Right atrium auricular region (tissue), 2 donors: Measurements from ENCODE around the gene FMNL3. TPM values are rescaled to one million over a fixed set of nuclear protein-coding genes. Genes with fewer than 3 reads are reported as not detected.
A peak's percentile ranks its signal among the peaks of the same experiment; 100 is the strongest.

ENCODE experiments used
- DNase-seq: peaks from one replicate; pipeline ENCODE4 v3.0.0-alpha.2; 2019; ENCODE audit warnings: low spot score
- H3K27ac ChIP-seq, 2 donors: fragments of 200-600 bp; sonication (generic); 1 replicate in 1 of 2; 2 replicates in 1 of 2; pipeline ENCODE4 v1.5.1; 2016 to 2019
- H3K27me3 ChIP-seq, 2 donors: fragments of 200-600 bp; sonication (generic); one replicate each; pipeline versions ENCODE4 v1.5.1 to v1.6.0; 2017 to 2019
- H3K36me3 ChIP-seq: fragments of 200-600 bp; sonication (generic); one replicate; pipeline ENCODE4 v1.5.1; 2016
- H3K4me1 ChIP-seq, 2 donors: fragments of 200-600 bp; sonication (generic); one replicate each; pipeline versions ENCODE4 v1.5.1 to v1.6.0; 2017 to 2019
- H3K4me3 ChIP-seq, 2 donors: fragments of 200-600 bp; sonication (generic); 1 replicate in 1 of 2; 2 replicates in 1 of 2; pipeline ENCODE4 v1.5.1; 2017 to 2019; ENCODE audit warnings: mild to moderate bottlenecking in 1 of 2, moderate library complexity in 1 of 2
- H3K9me3 ChIP-seq, 2 donors: fragments of 200-600 bp; sonication (generic); one replicate each; pipeline ENCODE4 v1.5.1; 2019
- CTCF ChIP-seq, 2 donors: fragments of 200-600 bp; sonication (generic); IDR thresholded peaks; one replicate each; pipeline ENCODE4 v1.5.1; 2019; ENCODE audit warnings: antibody characterized with exemption in 2 of 2
- total RNA-seq, 2 donors: library from RNA; depleted of rRNA; stranded (reverse); fragments of >200 nt; gene quantifications; one replicate each; pipeline ENCODE4 v1.1.0, GENCODE V29; 2016

FMNL3 gene
- total RNA-seq, 2 donors from 2014 or later, result 9.0 to 19.7 TPM

GRCh38 chr12:49662998-49663843, 44.0 kb downstream of the FMNL3 start:
- peak; percentile 83 for DNase-seq
- peaks cover 0 to 63% of the 10 kb centered on the region in 2 donors for H3K4me1 ChIP-seq
- H3K36me3 ChIP-seq, result peaks cover 7% of the 10 kb centered on the region
- no peak for TF ChIP-seq CTCF (IDR thresholded peaks at IDR 0.05)
- H3K27me3 ChIP-seq, result no peaks in the 10 kb centered on the region
- no peaks in the 10 kb centered on the region for H3K9me3 ChIP-seq
- no peak overlapping the region for H3K4me3 ChIP-seq
- peak overlapping the region; percentile 72 to 81 for H3K27ac ChIP-seq

DNA sequence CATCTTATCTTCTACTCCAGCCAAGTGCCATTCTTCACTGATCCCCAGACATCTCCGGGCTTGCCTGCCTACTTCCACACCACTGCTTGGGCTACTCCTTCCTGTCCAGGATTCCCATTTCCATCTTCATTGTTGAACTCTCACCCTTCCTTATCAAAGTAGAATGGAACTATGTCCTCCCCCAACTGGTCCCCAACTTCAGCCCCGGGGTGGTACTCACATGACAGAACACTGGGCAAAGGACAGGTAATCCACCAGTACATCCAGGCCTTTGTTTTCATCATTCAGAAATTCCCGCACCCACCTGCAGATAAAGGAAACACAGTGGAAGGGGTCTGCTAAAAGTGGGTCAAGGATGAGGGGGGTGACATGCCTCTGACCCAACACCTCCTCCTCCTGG, 45.5 kb downstream of the FMNL3 start:
- Histone ChIP-seq H3K9me3 (no peaks in the 10 kb centered on the region), H3K27me3 (no peaks in the 10 kb centered on the region), H3K36me3 (peaks cover 13% of the 10 kb centered on the region), H3K4me1 (peaks cover 0 to 74% of the 10 kb centered on the region in 2 donors), H3K27ac (peak overlapping the region in 1 of 2 donors; percentile 81), H3K4me3 (no peak overlapping the region)
- no peak for TF ChIP-seq CTCF (IDR thresholded peaks at IDR 0.05)
- no peak for DNase-seq

DNA sequence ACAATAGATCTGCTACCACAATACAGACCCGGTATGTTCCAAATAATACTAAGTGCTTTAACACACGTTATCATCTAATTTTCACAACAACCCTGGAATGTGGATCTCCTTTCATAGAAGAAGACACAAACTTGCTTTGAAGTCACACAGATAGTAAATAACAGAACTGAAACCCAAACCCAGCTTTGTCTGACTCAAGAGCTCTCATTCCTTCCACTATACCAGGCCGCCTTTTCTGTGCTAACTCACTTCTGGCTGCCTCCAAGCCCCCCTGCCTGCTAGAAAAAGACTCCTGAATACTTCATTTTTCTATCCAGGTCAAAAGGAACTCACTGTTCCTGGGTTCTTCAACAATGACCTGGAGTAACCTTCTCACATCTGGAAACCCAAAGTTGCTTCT, 46.0 kb downstream of the FMNL3 start:
- Histone ChIP-seq H3K4me3 (no peak overlapping the region), H3K36me3 (peaks cover 13% of the 10 kb centered on the region), H3K4me1 (peaks cover 0 to 79% of the 10 kb centered on the region in 2 donors), H3K27me3 (no peaks in the 10 kb centered on the region), H3K27ac (no peak overlapping the region), H3K9me3 (no peaks in the 10 kb centered on the region)
- no peak for DNase-seq
- TF ChIP-seq CTCF (IDR thresholded peaks at IDR 0.05), result no peak

- H3K9me3 ChIP-seq, result no peaks in the 10 kb centered on the region
- no peak overlapping the region for H3K4me3 ChIP-seq
- peaks cover 17% of the 10 kb centered on the region for H3K36me3 ChIP-seq
- peaks cover 0 to 77% of the 10 kb centered on the region in 2 donors for H3K4me1 ChIP-seq
- no peak for DNase-seq
- no peak overlapping the region for H3K27ac ChIP-seq
- TF ChIP-seq CTCF (IDR thresholded peaks at IDR 0.05), result no peak
- H3K27me3 ChIP-seq, result no peaks in the 10 kb centered on the region
Measured at GRCh38 chr12:49659753-49660152, 47.5 kb downstream of the FMNL3 start.

DNA sequence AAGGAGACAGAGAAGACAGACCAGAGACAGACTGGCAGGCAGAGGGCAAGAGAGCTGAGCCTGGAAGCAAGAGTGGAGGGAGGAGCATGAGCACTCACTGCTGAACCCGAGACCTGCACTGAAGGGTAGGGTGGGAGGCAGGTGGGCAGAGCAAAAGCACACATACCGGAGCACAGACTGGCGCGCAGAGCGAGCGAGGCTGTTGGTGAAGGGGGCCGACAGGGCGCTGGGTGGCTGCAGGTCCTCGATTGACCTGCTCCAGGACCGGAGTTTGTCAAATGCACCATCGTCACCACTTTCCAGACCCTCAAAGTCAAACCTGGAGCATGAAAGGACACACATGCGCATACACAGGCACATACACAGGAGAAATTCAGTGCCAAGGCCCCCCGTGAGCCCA, 48.9 kb downstream of the FMNL3 start:
- H3K36me3 ChIP-seq, result peaks cover 28% of the 10 kb centered on the region
- no peak overlapping the region for H3K27ac ChIP-seq
- H3K4me1 ChIP-seq, result peaks cover 0 to 66% of the 10 kb centered on the region in 2 donors
- H3K9me3 ChIP-seq, result no peaks in the 10 kb centered on the region
- DNase-seq, result no peak
- H3K4me3 ChIP-seq, result no peak overlapping the region
- TF ChIP-seq CTCF (IDR thresholded peaks at IDR 0.05), result no peak
- no peaks in the 10 kb centered on the region for H3K27me3 ChIP-seq
